ENCODE data around the gene DLG5.

The DLG5 gene

DNA sequence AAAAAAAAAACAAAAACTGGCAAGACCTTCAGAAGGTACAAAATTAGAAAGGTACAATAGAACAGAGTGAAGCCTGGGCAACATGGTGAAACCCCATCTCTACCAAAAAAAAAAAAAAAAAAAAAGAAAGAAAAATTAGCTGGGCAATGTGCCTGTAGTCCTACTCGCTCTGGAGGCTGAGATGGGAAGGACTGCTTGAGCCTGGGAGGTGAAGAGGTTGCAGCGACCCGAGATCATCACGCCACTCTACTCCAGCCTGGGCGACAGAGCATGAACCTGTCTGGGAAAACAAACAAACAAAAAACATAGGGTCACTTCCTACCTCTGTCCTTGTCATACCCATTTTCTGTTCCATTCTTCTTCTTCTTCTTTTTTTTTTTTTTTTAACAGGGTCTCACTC lies 45.6 kb upstream of the DLG5 start:
- Histone ChIP-seq H3K36me3 (ENCODE audit: control insufficient read depth, insufficient read depth, low read length) (peaks cover 3% of the 10 kb centered on the region), H3K27me3 (replicated peaks; ENCODE audit: control insufficient read depth, insufficient read depth, low read length) (no peaks in the 10 kb centered on the region), H3K4me3 (replicated peaks; ENCODE audit: low read depth, low read length) (no peak overlapping the region)
- DNase-seq (ENCODE audit: extremely low read depth, insufficient read length) = no peak
- TF ChIP-seq, protein P1, sequence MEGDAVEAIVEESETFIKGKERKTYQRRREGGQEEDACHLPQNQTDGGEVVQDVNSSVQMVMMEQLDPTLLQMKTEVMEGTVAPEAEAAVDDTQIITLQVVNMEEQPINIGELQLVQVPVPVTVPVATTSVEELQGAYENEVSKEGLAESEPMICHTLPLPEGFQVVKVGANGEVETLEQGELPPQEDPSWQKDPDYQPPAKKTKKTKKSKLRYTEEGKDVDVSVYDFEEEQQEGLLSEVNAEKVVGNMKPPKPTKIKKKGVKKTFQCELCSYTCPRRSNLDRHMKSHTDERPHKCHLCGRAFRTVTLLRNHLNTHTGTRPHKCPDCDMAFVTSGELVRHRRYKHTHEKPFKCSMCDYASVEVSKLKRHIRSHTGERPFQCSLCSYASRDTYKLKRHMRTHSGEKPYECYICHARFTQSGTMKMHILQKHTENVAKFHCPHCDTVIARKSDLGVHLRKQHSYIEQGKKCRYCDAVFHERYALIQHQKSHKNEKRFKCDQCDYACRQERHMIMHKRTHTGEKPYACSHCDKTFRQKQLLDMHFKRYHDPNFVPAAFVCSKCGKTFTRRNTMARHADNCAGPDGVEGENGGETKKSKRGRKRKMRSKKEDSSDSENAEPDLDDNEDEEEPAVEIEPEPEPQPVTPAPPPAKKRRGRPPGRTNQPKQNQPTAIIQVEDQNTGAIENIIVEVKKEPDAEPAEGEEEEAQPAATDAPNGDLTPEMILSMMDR (IDR thresholded peaks at IDR 0.05; ENCODE audit: insufficient read depth, low read length, poor library complexity, severe bottlenecking) = no peak

DNA sequence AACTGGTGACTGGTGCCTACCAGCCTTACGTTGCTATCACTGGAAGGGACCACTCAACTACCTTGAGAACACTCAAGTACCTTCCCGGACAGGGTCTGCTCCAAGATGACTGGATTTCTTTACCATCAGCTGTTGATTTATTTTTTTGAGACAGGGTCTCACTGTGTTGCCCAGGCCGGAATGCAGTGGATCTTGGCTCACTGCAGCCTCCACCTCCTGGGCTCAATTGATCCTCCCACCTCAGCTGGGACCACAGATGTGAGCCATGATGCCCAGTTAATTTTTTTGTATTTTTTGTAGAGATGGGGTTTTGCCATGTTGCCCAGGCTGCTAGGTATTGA lies 45.2 kb upstream of the DLG5 start:
- DNase-seq (ENCODE audit: extremely low read depth, insufficient read length) = no peak
- TF ChIP-seq, protein P1 (IDR thresholded peaks at IDR 0.05; ENCODE audit: insufficient read depth, low read length, poor library complexity, severe bottlenecking) = no peak
- no peaks in the 10 kb centered on the region; the same call in none of the 2 replicates for H3K36me3 ChIP-seq (ENCODE audit: control insufficient read depth, insufficient read depth, low read length)
- H3K4me3 ChIP-seq (replicated peaks; ENCODE audit: low read depth, low read length) = no peak overlapping the region
- no peaks in the 10 kb centered on the region for H3K27me3 ChIP-seq (replicated peaks; ENCODE audit: control insufficient read depth, insufficient read depth, low read length)

DNA sequence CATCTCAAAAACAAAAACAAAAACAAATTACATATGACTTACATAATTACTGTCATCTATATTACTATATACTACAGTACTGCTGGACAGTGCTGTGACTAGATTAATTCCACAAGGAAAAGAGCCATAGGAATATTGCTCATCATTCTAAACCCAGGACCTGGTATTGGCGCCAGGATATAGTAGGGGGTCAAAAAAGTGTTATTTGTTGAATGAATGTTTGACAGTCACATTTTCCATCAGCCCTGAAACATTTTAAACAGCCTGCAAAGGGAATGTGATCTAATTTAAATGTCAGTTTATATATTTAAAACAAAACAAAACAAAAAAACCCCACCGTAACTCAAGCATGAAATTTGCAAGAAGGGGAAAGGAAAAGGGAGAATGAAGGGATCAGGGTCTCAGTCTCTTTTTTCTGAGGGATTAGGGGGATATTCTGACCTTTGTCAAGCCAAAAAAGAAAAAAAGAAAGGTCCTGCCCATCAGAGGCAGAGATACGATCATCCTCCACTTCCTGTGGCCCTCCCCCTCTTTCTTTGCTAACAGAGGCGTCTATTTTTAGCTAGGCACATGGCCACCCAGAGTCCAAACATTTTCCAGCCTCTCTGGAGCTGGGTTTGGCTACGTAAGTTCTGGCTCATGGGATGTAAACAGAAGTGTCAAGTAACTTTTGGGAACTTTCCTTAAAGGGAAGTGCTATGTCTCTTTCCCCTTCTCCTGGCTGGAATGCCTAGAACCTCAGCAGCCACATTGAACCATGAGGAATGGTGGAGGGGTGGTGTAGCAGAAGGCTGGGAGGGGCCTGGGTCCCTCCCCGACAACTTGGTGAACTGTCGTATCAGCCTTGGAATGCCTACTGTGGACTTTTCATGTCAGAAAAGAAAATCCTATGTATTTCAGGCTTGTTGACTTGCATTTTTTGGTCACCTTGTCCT lies 44.6 kb upstream of the DLG5 start:
- H3K36me3 ChIP-seq (ENCODE audit: control insufficient read depth, insufficient read depth, low read length) = no peaks in the 10 kb centered on the region; the same call in none of the 2 replicates
- H3K27me3 ChIP-seq (replicated peaks; ENCODE audit: control insufficient read depth, insufficient read depth, low read length) = no peaks in the 10 kb centered on the region
- H3K4me3 ChIP-seq (replicated peaks; ENCODE audit: low read depth, low read length) = no peak overlapping the region
- TF ChIP-seq, protein P1 (IDR thresholded peaks at IDR 0.05; ENCODE audit: insufficient read depth, low read length, poor library complexity, severe bottlenecking) = no peak
- no peak for DNase-seq (ENCODE audit: extremely low read depth, insufficient read length)

DNA sequence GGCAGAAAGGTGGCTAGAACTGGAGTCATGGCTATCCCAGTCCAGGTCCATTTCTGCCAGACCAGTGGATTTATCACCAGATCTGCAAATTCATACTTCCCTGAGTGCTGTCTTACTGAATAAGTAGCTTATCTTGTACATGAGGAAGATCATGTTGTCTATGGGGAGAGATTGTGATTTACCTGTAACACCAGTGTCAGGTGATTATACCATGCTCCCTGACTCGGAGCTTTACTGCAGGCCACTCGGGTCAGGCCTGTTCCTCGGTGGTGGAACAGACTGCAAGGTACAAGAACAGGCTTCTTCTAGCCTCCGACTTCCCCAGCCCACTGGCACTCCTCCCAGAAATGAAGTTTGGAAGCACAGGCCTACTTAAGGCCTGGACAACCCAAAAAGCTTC lies 42.6 kb upstream of the DLG5 start:
- DNase-seq (ENCODE audit: extremely low read depth, insufficient read length) = no peak
- H3K36me3 ChIP-seq (ENCODE audit: control insufficient read depth, insufficient read depth, low read length) = no peaks in the 10 kb centered on the region; the same call in 1 of the 2 replicates
- H3K27me3 ChIP-seq (replicated peaks; ENCODE audit: control insufficient read depth, insufficient read depth, low read length) = no peaks in the 10 kb centered on the region
- H3K4me3 ChIP-seq (replicated peaks; ENCODE audit: low read depth, low read length) = no peak overlapping the region
- TF ChIP-seq, protein P1 (IDR thresholded peaks at IDR 0.05; ENCODE audit: insufficient read depth, low read length, poor library complexity, severe bottlenecking) = no peak

DNA sequence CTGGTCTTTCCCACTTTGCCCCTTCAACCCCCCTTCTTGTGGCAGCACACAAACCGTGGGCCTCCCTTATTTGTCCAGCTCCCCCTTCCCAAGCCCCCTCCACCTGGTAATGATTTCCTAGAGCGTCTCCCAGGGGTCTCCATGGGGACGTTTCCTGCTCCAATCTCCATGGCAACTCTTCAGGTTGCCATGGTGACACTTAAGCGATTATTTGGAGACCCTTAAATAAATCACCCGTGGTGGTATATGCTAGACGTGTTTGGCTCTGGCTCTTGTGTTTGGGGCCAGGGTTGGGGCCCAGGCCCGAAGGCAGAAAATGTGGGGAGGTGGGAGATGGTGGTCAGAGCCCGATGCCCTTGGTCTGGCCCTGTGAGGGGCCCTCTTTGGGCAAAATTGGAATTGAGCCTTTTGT lies 41.1 kb upstream of the DLG5 start:
- TF ChIP-seq, protein P1 (IDR thresholded peaks at IDR 0.05; ENCODE audit: insufficient read depth, low read length, poor library complexity, severe bottlenecking) = no peak
- no peak for DNase-seq (ENCODE audit: extremely low read depth, insufficient read length)
- no peak overlapping the region for H3K4me3 ChIP-seq (replicated peaks; ENCODE audit: low read depth, low read length)
- no peaks in the 10 kb centered on the region for H3K27me3 ChIP-seq (replicated peaks; ENCODE audit: control insufficient read depth, insufficient read depth, low read length)
- no peaks in the 10 kb centered on the region for H3K36me3 ChIP-seq (ENCODE audit: control insufficient read depth, insufficient read depth, low read length)

All from GM06990 (cell line).